HEK293T (cell line): ENCODE measurements around the gene PGBD5.

ENCODE experiments used
- BHLHE40 ChIP-seq: fragments of 450-650 bp; IDR thresholded peaks from 2 replicates; pipeline ENCODE4 v1.6.1; 2016; ENCODE audit warnings: mild to moderate bottlenecking, moderate library complexity, borderline replicate concordance
- FOXA1 ChIP-seq: fragments of 450-650 bp; IDR thresholded peaks from 2 replicates; pipeline ENCODE4 v1.6.1; 2016; ENCODE audit warnings: mild to moderate bottlenecking
- FOXK2 ChIP-seq: fragments of 450-650 bp; IDR thresholded peaks from 2 replicates; pipeline ENCODE4 v1.6.1; 2016; ENCODE audit warnings: mild to moderate bottlenecking
- FOXM1 ChIP-seq: fragments of 450-650 bp; IDR thresholded peaks from 2 replicates; pipeline ENCODE4 v1.6.1; 2017; ENCODE audit warnings: mild to moderate bottlenecking, borderline replicate concordance
- HDGF ChIP-seq: fragments of 450-650 bp; IDR thresholded peaks from 2 replicates; pipeline ENCODE4 v1.6.1; 2017; ENCODE audit warnings: antibody characterized with exemption, borderline replicate concordance
- LEF1 ChIP-seq: fragments of 450-650 bp; IDR thresholded peaks from 2 replicates; pipeline ENCODE4 v1.6.1; 2017; ENCODE audit warnings: mild to moderate bottlenecking, borderline replicate concordance
- SP1 ChIP-seq: fragments of 450-650 bp; IDR thresholded peaks from 2 replicates; pipeline ENCODE4 v1.6.1; 2017
- TARDBP ChIP-seq: fragments of 450-650 bp; IDR thresholded peaks from 2 replicates; pipeline ENCODE4 v1.6.1; 2016
- ZNF384 ChIP-seq: fragments of 450-650 bp; IDR thresholded peaks from 2 replicates; pipeline ENCODE4 v1.6.1; 2016

DNA sequence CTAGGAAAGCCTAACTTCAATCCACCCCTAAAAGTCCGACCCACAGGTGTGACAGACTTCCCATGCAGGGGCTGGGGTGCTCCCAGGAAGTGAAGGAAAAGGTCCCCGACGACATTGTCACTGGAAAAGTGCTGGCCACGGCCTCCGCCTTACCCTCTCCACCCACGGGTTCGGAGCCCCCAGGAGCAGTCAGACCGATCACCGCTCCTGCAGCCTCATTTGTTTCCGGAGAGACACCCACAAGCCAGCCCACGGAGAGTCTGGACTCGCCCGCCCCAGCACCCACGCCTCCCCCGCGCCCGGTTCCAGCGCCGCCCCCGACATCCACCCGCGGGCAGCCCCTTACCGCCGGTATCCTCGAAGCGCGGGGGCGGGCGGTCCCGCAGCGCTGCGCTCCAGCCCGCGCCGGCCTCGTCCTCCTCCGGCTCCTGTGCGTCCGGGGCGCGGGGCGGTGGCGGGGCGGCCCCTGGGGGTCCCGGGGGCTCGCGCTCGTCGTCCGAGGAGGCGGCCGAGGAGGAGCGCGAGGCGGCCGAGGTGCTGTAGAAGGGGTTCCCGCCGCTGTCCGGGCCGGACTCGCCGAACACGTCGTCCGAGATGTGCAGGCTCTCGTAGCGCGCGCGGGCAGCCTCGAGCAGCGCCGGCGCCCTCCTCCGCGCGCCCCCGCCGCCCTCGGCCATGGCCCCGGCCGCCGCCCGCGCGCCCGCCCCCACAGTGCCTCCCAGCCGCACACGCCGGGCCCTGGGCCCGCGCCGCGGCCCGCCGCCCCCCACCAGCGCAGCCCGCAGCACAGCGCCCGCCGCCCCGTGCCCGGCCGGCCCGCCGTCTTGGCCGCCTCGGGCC lies 660 bp downstream of the PGBD5 start:
- TF ChIP-seq FOXK2 (no peak), FOXA1 (no peak), BHLHE40 (no peak), FOXM1 (no peak), HDGF (no peak), SP1 (no peak), LEF1 (no peak), TARDBP (no peak), ZNF384 (no peak)
